KMS-11 (cell line): ENCODE measurements around the gene SYNGR4.

ENCODE experiments used
- H2AFZ ChIP-seq: fragments of 200-600 bp; sonication (generic); 2 replicates; pipeline ENCODE4 v1.6.1; 2016; ENCODE audit warnings: antibody characterized with exemption, mixed run types, low read depth
- H3K27ac ChIP-seq: fragments of 200-600 bp; sonication (generic); 2 replicates; pipeline ENCODE4 v1.6.1; 2016; ENCODE audit warnings: mild to moderate bottlenecking, mixed run types
- H3K27me3 ChIP-seq: fragments of 200-600 bp; sonication (generic); 2 replicates; pipeline ENCODE4 v1.6.1; 2017; ENCODE audit warnings: mild to moderate bottlenecking, low read depth, mixed run types, moderate library complexity; ENCODE audit not compliant: insufficient read depth
- H3K36me3 ChIP-seq: fragments of 200-600 bp; sonication (generic); 2 replicates; pipeline ENCODE4 v1.6.1; 2017; ENCODE audit warnings: mild to moderate bottlenecking, mixed run types; ENCODE audit not compliant: insufficient read depth
- H3K4me1 ChIP-seq: fragments of 200-600 bp; sonication (generic); 2 replicates; pipeline ENCODE4 v1.6.1; 2016; ENCODE audit warnings: mild to moderate bottlenecking, low read depth, mixed run types; ENCODE audit not compliant: poor library complexity, severe bottlenecking
- H3K4me2 ChIP-seq: fragments of 200-600 bp; sonication (generic); 2 replicates; pipeline ENCODE4 v1.7.0; 2016; ENCODE audit warnings: mild to moderate bottlenecking, mixed run types
- H3K4me3 ChIP-seq: fragments of 200-600 bp; sonication (generic); IDR thresholded peaks from 2 replicates; pipeline ENCODE4 v1.6.1; 2017; ENCODE audit warnings: low read depth, low read length, mixed read lengths; ENCODE audit not compliant: insufficient read depth
- H3K79me2 ChIP-seq: fragments of 200-600 bp; sonication (generic); 2 replicates; pipeline ENCODE4 v1.6.1; 2016; ENCODE audit warnings: low read depth, mixed run types; ENCODE audit not compliant: insufficient read depth
- H3K9ac ChIP-seq: fragments of 200-600 bp; sonication (generic); 2 replicates; pipeline ENCODE4 v1.6.1; 2016; ENCODE audit warnings: mild to moderate bottlenecking, mixed run types
- H4K20me1 ChIP-seq: fragments of 200-600 bp; sonication (generic); 2 replicates; pipeline ENCODE4 v1.6.1; 2016; ENCODE audit warnings: mild to moderate bottlenecking, mixed run types; ENCODE audit not compliant: insufficient read depth
- TF ChIP-seq, protein P1 (sequence below): fragments of 200-600 bp; sonication (generic); conservative IDR thresholded peaks from 2 replicates; pipeline ENCODE4 v1.6.1; 2017; ENCODE audit warnings: low read depth, mild to moderate bottlenecking, antibody characterized with exemption, low read length, moderate library complexity, mixed read lengths

The SYNGR4 gene

DNA sequence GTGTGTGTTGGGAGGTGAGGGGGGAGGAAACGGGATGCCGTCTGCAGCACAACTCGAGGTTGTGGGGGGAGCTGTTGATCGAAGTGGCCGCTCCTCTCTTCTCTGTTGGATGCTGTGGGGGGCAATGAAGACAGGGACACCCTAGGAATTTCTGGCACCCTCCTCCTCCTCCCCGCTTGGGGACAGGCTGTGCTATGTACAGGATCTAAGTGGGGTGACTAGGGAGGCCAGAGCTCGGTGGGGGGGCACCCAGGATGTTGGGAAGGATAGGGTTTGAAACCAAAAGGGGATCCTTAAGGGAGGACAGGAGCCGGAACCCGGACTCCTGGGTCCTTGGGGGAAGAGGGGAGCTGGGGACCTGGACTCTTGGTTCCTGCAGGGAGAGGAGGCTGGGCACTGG, 31.3 kb downstream of the SYNGR4 start:
- Histone ChIP-seq H3K27me3 (peaks cover 30% of the 10 kb centered on the region), H3K4me1 (peaks cover 46% of the 10 kb centered on the region), H4K20me1 (no peaks in the 10 kb centered on the region), H3K79me2 (peaks cover 8% of the 10 kb centered on the region), H3K9ac (no peak overlapping the region), H3K4me3 (no peak overlapping the region), H2AFZ (no peak overlapping the region), H3K27ac (no peak overlapping the region), H3K36me3 (no peaks in the 10 kb centered on the region), H3K4me2 (no peak overlapping the region)
- TF ChIP-seq, protein P1, sequence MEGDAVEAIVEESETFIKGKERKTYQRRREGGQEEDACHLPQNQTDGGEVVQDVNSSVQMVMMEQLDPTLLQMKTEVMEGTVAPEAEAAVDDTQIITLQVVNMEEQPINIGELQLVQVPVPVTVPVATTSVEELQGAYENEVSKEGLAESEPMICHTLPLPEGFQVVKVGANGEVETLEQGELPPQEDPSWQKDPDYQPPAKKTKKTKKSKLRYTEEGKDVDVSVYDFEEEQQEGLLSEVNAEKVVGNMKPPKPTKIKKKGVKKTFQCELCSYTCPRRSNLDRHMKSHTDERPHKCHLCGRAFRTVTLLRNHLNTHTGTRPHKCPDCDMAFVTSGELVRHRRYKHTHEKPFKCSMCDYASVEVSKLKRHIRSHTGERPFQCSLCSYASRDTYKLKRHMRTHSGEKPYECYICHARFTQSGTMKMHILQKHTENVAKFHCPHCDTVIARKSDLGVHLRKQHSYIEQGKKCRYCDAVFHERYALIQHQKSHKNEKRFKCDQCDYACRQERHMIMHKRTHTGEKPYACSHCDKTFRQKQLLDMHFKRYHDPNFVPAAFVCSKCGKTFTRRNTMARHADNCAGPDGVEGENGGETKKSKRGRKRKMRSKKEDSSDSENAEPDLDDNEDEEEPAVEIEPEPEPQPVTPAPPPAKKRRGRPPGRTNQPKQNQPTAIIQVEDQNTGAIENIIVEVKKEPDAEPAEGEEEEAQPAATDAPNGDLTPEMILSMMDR = no peak

- no peak overlapping the region for H3K4me3 ChIP-seq
- H3K27me3 ChIP-seq = peaks cover 30% of the 10 kb centered on the region
- H3K79me2 ChIP-seq = peaks cover 1% of the 10 kb centered on the region
- H3K4me2 ChIP-seq = no peak overlapping the region
- no peak overlapping the region for H2AFZ ChIP-seq
- H3K4me1 ChIP-seq = peaks cover 50% of the 10 kb centered on the region
- H3K36me3 ChIP-seq = no peaks in the 10 kb centered on the region
- no peaks in the 10 kb centered on the region for H4K20me1 ChIP-seq
- TF ChIP-seq, protein P1 = no peak
- H3K27ac ChIP-seq = no peak overlapping the region
- no peak overlapping the region for H3K9ac ChIP-seq
Observed at GRCh38 chr19:48396016-48396823, 32.1 kb downstream of the SYNGR4 start.

DNA sequence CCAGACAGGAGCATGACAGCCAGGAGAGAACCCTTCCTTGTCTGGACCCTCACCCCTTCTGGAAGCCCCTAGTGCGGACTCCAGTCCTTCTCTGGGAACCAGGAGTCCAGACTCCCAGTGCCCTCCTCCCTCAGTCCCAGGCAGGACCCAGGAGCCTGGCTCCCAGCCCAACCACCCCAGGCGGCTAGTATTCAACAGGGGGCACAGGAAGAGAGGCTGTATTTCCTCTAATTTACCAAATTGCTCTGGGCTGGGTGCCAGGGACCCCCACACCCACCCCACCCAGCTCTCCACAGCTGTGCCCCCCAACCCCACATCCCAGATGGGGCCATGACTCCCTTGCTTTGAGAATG, 32.6 kb downstream of the SYNGR4 start:
- H4K20me1 ChIP-seq = no peaks in the 10 kb centered on the region
- TF ChIP-seq, protein P1 = no peak

DNA sequence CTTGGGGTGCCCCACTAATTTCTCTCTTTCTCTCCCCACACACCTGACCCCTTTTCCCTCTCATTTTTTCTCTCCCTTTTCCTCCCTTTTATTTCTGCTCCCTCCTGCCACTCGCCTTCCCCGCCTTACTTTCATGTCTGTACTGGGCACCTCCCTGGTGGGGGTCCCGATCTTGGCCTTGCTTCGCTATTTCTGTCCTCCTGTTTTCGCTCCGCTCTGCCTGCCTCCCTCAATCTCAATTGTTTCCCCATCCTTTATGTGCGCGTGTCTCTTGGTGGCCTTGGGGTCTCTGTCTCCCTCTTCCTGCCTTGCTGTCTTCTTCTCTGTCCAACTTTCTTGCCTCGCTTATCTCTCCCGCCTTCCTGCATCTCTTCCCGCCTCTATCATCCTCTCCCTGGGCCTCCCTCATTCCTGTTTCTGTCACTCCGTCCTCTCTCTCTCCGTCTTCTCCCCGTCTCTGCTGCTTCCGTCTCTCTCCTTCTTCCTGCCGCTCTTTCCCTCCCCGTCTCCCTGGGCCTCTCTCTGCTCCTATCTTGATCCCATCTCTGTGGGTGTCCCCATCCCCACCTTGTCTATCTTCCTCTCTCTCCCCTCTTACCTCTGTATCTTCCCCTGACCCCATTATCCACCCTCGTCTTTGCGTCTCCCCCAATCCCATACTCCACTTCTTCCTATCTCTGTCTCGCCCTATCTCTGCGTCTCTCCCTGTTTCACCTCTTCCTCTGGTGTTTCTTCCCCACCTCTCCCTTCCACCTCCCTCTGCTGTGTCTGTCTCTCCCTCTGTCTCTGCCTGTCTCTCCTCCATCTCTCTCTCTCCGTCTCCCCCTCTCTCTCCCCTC, 33.3 kb downstream of the SYNGR4 start:
- H3K9ac ChIP-seq = peak overlapping the region; percentile 64
- 0 out of 2 replicates have a peak overlapping the region, but pooled peaks have one; percentile 34 for H2AFZ ChIP-seq
- TF ChIP-seq, protein P1 = no peak
- no peak overlapping the region for H3K4me3 ChIP-seq
- no peaks in the 10 kb centered on the region; the same call in 1 of the 2 replicates for H3K79me2 ChIP-seq
- H3K27ac ChIP-seq = 0 out of 2 replicates have a peak overlapping the region, but pooled peaks have one; percentile 43
- H3K27me3 ChIP-seq = peaks cover 30% of the 10 kb centered on the region
- no peaks in the 10 kb centered on the region for H3K36me3 ChIP-seq
- H4K20me1 ChIP-seq = no peaks in the 10 kb centered on the region
- peak overlapping the region; percentile 91 for H3K4me2 ChIP-seq
- H3K4me1 ChIP-seq = peaks cover 46% of the 10 kb centered on the region

More for the DNA sequence above, 32.6 kb downstream of the SYNGR4 start:
- H3K4me2 ChIP-seq = no peak overlapping the region
- no peaks in the 10 kb centered on the region; the same call in 1 of the 2 replicates for H3K79me2 ChIP-seq
- H3K4me1 ChIP-seq = peaks cover 47% of the 10 kb centered on the region
- H3K4me3 ChIP-seq = no peak overlapping the region
- H3K36me3 ChIP-seq = no peaks in the 10 kb centered on the region
- peaks cover 30% of the 10 kb centered on the region for H3K27me3 ChIP-seq
- H3K27ac ChIP-seq = no peak overlapping the region
- no peak overlapping the region for H3K9ac ChIP-seq
- H2AFZ ChIP-seq = no peak overlapping the region
